GM12892 (cell line): ENCODE data around the gene FSTL1.

Experiments used
- DNase-seq: peaks from one replicate; pipeline ENCODE4 v3.0.0; 2011; ENCODE audit not compliant: insufficient read length
- FAIRE-seq: peaks from 2 replicates; lab custom pipeline; 2011; peaks lifted over from hg19 to GRCh38; lab: Jason Lieb, UNC
- POLR2A ChIP-seq: IDR thresholded peaks from 2 replicates; pipeline ENCODE4 v1.6.1; 2011; ENCODE audit warnings: low read depth, low read length, control low read depth
- POLR2AphosphoS5 ChIP-seq: IDR thresholded peaks from 2 replicates; pipeline ENCODE4 v1.6.1; 2011; ENCODE audit warnings: low read depth, low read length, control low read depth
- TAF1 ChIP-seq: IDR thresholded peaks from 2 replicates; pipeline ENCODE4 v1.6.1; 2011; ENCODE audit warnings: low read depth, mild to moderate bottlenecking, control low read depth, low read length, borderline replicate concordance

FSTL1 gene

DNA sequence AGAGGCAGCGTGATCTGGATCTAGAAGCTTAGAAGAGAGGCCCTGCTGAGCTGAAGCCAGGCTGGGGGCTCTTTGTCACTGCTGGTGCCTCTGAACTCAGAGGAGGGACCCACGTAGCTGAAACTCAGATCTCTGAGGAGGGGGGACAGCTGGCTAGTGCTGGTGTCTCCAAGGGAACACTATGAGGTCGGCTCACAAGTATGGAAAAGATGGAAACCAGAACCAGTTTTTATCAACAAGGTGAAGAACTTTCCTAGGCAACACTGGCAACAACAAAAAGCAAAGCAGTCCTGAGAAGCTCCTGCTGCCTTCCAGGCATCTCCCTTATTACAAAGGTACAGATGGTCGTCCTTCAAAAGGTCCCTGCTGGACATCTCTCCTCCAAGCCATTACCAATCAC, 27.0 kb upstream of the FSTL1 start:
- no peak for DNase-seq
- TF ChIP-seq TAF1 (no peak), POLR2AphosphoS5 (no peak)
- no peak for FAIRE-seq

GRCh38 chr3:120475722-120476377, 25.1 kb upstream of the FSTL1 start:
- TF ChIP-seq POLR2A (no peak), TAF1 (no peak)
- DNase-seq (no peak), FAIRE-seq (no peak)

GRCh38 chr3:120473896-120474675, 23.3 kb upstream of the FSTL1 start:
- TF ChIP-seq POLR2A (no peak), TAF1 (no peak), POLR2AphosphoS5 (no peak)
- FAIRE-seq = no peak
- DNase-seq = no peak

- no peak for FAIRE-seq
- no peak for TF ChIP-seq POLR2AphosphoS5
- TF ChIP-seq POLR2A = no peak
- TF ChIP-seq TAF1 = no peak
- no peak for DNase-seq
These were observed 22.6 kb upstream of the FSTL1 start for GRCh38 chr3:120473389-120473788.

DNA sequence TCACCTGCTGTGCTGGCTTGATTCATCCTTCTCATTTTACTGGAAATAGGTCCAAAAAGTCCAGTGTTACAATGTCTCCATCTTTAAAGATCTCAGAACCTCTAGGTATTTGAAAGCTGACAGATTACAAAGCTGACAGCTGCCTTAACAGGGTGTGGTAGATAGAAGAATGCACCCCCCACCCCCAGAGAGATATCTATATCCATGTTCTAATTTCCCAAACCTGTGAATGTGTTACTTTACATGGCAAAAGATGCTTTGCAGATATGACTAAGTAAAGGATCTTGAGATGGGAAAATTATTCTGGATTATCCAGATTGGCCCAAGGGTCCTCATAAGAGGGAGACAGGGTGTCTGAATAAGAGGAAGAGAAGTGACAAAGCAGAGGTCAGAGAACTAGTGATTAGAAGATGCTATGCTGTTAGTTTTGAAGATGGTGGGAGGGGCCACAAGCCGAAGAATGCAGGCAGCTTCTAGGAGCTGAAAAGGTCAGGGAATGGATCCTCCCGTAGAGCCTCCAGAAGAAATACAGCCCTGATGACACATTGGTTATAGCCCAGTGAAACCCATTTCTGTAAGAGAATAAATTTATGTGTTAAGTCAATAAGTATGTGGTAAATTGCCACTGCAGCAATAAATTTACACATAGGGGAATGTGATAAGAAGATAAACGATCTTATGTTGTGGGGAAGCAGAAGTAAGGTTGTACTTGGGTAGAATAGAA, 21.5 kb upstream of the FSTL1 start:
- TF ChIP-seq POLR2A (no peak), POLR2AphosphoS5 (no peak), TAF1 (no peak)
- FAIRE-seq = no peak
- no peak for DNase-seq

- no peak for DNase-seq
- FAIRE-seq = no peak
- TF ChIP-seq POLR2A = no peak
- TF ChIP-seq TAF1 = no peak
- no peak for TF ChIP-seq POLR2AphosphoS5
These were observed 20.9 kb upstream of the FSTL1 start for GRCh38 chr3:120471643-120472042.

DNA sequence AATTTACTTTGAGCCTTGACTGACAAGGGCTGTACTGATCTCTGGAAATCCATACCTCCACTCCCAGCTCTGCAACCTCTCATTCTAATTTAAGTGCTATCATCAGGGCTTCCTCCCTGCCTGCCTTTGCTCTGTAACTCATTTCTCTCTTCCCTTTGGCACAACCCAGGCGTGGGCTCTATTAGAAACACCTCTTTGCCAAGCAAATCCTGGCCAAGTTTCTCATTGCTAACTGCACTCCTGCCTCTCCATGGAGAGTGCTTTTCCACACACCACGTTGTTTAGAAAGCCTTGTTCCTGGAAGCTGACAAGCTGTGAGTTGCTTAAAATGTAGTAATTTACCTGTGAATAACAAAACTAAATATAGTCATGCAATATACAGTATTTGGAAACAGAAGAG, 20.1 kb upstream of the FSTL1 start:
- TF ChIP-seq POLR2A (no peak), TAF1 (no peak)
- no peak for FAIRE-seq
- DNase-seq = no peak

DNA sequence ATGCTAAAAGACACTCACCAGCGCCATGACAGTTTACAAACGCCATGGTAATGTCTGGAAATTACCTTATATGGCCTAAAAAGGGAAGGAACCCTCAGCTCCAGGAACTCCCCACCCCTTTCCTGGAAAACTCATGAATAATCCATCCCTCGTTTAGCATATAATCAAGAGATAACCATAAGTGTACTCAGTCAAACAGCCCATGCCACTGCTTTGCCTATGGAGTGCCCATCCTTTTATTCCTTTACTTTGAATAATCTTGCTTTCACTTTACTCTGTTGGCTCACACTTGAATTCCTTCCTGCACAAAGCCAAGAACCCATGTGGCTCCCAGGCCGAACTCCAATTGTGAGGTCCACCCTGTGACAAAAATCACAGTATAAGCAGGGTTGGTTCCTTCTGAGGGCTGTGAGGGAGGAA, 19.1 kb upstream of the FSTL1 start:
- DNase-seq (no peak), FAIRE-seq (no peak)
- TF ChIP-seq POLR2AphosphoS5 (no peak), POLR2A (no peak), TAF1 (no peak)

DNA sequence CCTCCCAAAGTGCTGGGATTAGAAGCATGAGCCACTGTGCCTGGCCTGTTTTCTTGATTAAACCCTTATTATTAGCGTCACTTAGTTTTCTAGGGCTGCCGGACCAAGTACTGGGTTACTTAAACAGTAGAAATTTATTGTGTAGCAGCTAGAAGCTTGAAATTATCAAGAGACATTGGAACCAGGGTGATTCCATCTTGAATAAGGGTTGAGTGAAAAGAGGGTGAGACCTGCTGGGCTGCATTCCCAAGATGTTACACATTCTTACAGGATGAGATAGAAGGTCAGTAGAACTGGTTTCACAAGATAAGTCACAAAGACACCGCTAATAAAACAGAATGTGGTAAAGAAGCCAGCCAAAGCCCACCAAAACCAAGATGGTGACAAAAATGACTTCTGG, 18.6 kb upstream of the FSTL1 start:
- FAIRE-seq (no peak), DNase-seq (no peak)
- TF ChIP-seq POLR2A (no peak), POLR2AphosphoS5 (no peak), TAF1 (no peak)

- DNase-seq (no peak), FAIRE-seq (no peak)
- no peak for TF ChIP-seq POLR2A
- TF ChIP-seq POLR2AphosphoS5 = no peak
- TF ChIP-seq TAF1 = no peak
These were observed 18.0 kb upstream of the FSTL1 start for GRCh38 chr3:120468635-120469295.

- DNase-seq (no peak), FAIRE-seq (no peak)
- TF ChIP-seq POLR2AphosphoS5 (no peak), POLR2A (no peak), TAF1 (no peak)
These were observed 11.7 kb upstream of the FSTL1 start for GRCh38 chr3:120462409-120462959.
